GM12878 (cell line): ENCODE measurements around the gene NDUFS6.
"Not testable (repeated sequence)": the region's sequence is repeated elsewhere in the genome, so short reads cannot be mapped to it uniquely, and the experiment has no call there.

Experiments used
- ASH2L ChIP-seq: fragments of 300-600, 200-600 bp; sonication (generic); IDR thresholded peaks from 2 replicates; pipeline ENCODE4 v1.6.1; 2017; ENCODE audit warnings: low read depth, mild to moderate bottlenecking, borderline replicate concordance
- BCLAF1 ChIP-seq: fragments of 450-650 bp; IDR thresholded peaks from 2 replicates; pipeline ENCODE4 v1.6.1; 2017; ENCODE audit warnings: antibody characterized with exemption, mild to moderate bottlenecking, moderate library complexity
- EZH2 ChIP-seq: IDR thresholded peaks from 2 replicates; pipeline ENCODE4 v1.6.1; 2012; ENCODE audit warnings: low read depth, mild to moderate bottlenecking, control low read depth, inconsistent platforms, low read length, borderline replicate concordance; ENCODE audit not compliant: control insufficient read depth
- HDAC6 ChIP-seq: fragments of 200-600 bp; sonication (generic); IDR thresholded peaks from one replicate; pipeline ENCODE4 v1.8.0; 2017; ENCODE audit warnings: antibody characterized with exemption; ENCODE audit not compliant: unreplicated experiment
- WRNIP1 ChIP-seq: IDR thresholded peaks from 2 replicates; pipeline ENCODE4 v1.6.1; 2011; ENCODE audit warnings: low read depth, low read length, improper control_type of control experiment, borderline replicate concordance
- TF ChIP-seq, protein P1 (sequence below): fragments of 450-650 bp; IDR thresholded peaks from 2 replicates; pipeline ENCODE4 v1.6.1; 2018; ENCODE audit warnings: borderline replicate concordance, mild to moderate bottlenecking; ENCODE audit not compliant: partially characterized antibody

DNA sequence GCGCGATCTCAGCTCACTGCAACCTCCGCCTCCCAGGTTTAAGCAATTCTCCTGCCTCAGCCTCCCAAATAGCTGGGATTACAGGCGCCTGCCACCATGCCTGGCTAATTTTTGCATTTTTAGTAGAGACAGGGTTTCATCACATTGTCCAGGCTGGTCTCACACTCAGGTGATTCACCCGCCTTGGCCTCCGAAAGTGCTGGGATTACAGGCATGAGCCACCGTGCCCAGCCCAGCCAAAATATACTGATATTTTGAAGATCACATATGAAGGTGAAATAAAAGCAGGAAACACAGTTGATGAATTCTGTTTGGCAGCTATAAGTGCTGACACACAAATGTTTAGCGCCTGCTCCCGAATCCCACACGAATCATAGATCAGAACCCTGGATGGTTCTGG is 42.6 kb downstream of the NDUFS6 start:
- TF ChIP-seq BCLAF1, WRNIP1, HDAC6, ASH2L, EZH2: not testable (repeated sequence)
- TF ChIP-seq, protein P1, sequence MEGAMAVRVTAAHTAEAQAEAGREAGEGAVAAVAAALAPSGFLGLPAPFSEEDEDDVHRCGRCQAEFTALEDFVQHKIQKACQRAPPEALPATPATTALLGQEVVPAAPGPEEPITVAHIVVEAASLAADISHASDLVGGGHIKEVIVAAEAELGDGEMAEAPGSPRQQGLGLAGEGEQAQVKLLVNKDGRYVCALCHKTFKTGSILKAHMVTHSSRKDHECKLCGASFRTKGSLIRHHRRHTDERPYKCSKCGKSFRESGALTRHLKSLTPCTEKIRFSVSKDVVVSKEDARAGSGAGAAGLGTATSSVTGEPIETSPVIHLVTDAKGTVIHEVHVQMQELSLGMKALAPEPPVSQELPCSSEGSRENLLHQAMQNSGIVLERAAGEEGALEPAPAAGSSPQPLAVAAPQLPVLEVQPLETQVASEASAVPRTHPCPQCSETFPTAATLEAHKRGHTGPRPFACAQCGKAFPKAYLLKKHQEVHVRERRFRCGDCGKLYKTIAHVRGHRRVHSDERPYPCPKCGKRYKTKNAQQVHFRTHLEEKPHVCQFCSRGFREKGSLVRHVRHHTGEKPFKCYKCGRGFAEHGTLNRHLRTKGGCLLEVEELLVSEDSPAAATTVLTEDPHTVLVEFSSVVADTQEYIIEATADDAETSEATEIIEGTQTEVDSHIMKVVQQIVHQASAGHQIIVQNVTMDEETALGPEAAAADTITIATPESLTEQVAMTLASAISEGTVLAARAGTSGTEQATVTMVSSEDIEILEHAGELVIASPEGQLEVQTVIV, result not testable (repeated sequence)
